T-helper 2 cell treated with Interferon-gamma antibody and Interleukin-4, amounts not matched to agents 5 μg/mL and 100 μg/mL, for 36 hours (primary cell): ENCODE data around the gene COL5A1.

Source experiments
- DNase-seq: peaks from one replicate; pipeline ENCODE4 v3.0.0; 2021; ENCODE audit warnings: low spot score
- H3K27ac Mint-ChIP-seq: one replicate; pipeline ENCODE4 v1.8.0; 2021; ENCODE audit warnings: mild to moderate bottlenecking, mixed read lengths
- H3K27me3 Mint-ChIP-seq: one replicate; pipeline ENCODE4 v1.8.0; 2021; ENCODE audit warnings: low read depth, mixed read lengths
- H3K36me3 Mint-ChIP-seq: one replicate; pipeline ENCODE4 v1.8.0; 2021; ENCODE audit warnings: low read depth, mixed read lengths
- H3K4me1 Mint-ChIP-seq: one replicate; pipeline ENCODE4 v1.8.0; 2021; ENCODE audit warnings: low read depth, mixed read lengths
- H3K4me3 Mint-ChIP-seq: one replicate; pipeline ENCODE4 v1.8.0; 2022; ENCODE audit warnings: mild to moderate bottlenecking, moderate library complexity, mixed read lengths
- H3K9me3 Mint-ChIP-seq: one replicate; pipeline ENCODE4 v1.8.0; 2021; ENCODE audit warnings: mixed read lengths

The COL5A1 gene

GRCh38 chr9:134773842-134774241 lies 132.2 kb downstream of the COL5A1 start:
- Mint-ChIP-seq H3K4me3 (no peak overlapping the region), H3K27me3 (peaks cover 2% of the 10 kb centered on the region), H3K36me3 (no peaks in the 10 kb centered on the region), H3K4me1 (peaks cover 6% of the 10 kb centered on the region), H3K27ac (no peak overlapping the region), H3K9me3 (no peaks in the 10 kb centered on the region)
- no peak for DNase-seq

GRCh38 chr9:134774410-134774809 lies 132.8 kb downstream of the COL5A1 start:
- H3K36me3 Mint-ChIP-seq, result no peaks in the 10 kb centered on the region
- H3K4me3 Mint-ChIP-seq, result no peak overlapping the region

DNA sequence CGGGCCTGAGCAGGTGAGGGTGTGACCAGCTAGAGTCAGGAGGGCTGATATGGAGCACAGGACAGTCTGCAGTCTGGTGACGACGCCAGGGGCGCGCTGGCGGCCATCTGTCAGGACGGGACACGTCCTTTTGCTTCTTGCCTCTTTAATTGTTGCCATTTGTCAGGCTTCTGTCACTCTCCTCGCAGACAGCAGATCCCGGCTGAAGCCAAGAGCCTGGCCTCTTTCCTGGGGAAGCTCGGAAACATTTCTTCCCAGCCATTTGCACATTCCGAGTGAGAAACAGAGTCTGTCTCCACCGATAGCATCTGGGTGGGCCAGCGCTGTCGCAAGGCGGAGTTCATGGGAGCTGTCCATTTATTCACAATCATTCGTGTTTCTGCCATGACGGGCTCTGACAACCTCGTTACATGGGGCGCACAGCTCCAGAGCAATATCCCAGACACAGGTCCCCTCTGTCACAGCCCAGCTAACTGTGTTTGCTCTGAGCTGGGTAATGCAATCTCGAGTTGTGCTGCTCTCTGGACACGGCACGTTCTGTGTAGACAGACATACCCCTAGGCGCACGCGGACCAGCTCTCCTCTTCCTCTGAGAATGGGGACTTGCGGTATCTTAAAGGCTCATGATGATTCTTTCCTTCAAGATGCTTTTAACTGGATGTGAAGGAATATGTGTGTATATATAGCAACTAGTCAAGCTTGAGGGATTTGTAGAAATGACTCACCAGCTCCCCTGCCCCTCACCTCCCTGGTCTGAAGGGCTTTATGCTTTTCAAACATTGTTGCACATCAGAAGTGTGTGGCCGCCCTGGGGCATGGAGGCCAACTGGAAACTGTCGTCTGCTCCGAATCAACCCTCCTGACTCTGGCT lies 133.7 kb downstream of the COL5A1 start:
- peaks cover 1% of the 10 kb centered on the region for H3K4me1 Mint-ChIP-seq
- no peak overlapping the region for H3K4me3 Mint-ChIP-seq
- peaks cover 2% of the 10 kb centered on the region for H3K27me3 Mint-ChIP-seq
- H3K9me3 Mint-ChIP-seq, result no peaks in the 10 kb centered on the region
- H3K36me3 Mint-ChIP-seq, result no peaks in the 10 kb centered on the region
- DNase-seq, result no peak
- H3K27ac Mint-ChIP-seq, result no peak overlapping the region

More at GRCh38 chr9:134774410-134774809, 132.8 kb downstream of the COL5A1 start:
- no peaks in the 10 kb centered on the region for H3K9me3 Mint-ChIP-seq
- H3K4me1 Mint-ChIP-seq, result peaks cover 4% of the 10 kb centered on the region
- H3K27me3 Mint-ChIP-seq, result peaks cover 2% of the 10 kb centered on the region
- H3K27ac Mint-ChIP-seq, result no peak overlapping the region
- DNase-seq, result no peak

DNA sequence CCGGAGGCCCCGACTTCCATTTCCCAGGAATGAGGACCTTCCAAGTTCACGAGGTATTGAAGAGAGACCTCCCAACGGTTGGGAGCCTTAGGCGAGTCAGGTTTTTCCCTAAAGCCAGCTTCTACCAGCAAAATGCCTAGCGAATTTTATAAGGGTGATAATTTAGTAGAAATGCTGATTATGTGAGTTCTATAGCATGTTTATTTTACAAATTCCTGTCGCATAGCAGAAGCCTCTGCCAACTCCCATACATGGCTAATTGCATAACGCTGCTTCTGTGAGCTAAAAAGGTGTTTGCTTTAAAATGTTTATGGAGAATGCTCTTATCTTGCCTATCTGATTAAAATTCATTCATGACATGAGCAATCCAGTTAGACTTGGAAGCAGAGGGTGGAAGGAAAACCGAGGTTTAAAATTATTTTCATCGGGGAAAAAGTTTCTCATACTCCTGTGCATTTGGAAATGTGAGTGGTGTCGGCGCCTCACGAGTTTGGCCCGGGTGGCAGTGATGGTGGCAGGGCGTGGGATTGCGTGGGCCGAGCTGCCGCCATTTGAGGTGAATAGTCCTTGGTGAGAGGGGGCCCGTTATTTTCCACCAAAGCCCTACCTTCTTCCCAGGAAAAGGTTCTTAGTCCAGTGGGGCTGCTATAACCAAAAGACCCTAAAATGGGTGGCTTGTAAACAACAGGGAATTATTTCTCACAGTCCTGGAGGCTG lies 134.6 kb downstream of the COL5A1 start:
- H3K27ac Mint-ChIP-seq, result no peak overlapping the region
- H3K4me3 Mint-ChIP-seq, result no peak overlapping the region
- peaks cover 1% of the 10 kb centered on the region for H3K4me1 Mint-ChIP-seq
- H3K36me3 Mint-ChIP-seq, result no peaks in the 10 kb centered on the region
- no peak for DNase-seq
- no peaks in the 10 kb centered on the region for H3K9me3 Mint-ChIP-seq
- H3K27me3 Mint-ChIP-seq, result peaks cover 2% of the 10 kb centered on the region

DNA sequence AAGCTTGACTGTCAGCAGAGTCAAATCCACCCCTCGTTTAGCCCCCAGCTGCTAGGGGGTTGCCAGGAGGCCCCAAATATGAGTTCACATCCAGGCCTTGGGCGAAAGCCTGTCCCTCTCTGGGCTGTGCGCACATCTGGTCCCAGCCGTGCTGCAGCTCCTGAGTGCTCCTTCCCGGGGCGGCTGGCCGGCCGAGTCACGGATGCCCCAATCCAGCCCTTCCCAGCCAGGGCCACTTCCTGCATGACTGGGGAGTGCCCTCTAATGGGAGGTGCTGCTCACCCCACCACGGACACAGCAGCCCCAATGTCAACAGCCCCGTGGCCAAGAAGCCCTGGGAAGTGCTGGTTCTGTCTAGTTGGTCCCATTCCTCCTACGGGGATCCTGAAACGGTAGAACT lies 135.6 kb downstream of the COL5A1 start:
- Mint-ChIP-seq H3K4me3 (no peak overlapping the region), H3K9me3 (no peaks in the 10 kb centered on the region), H3K4me1 (no peaks in the 10 kb centered on the region), H3K27ac (no peak overlapping the region), H3K36me3 (no peaks in the 10 kb centered on the region), H3K27me3 (no peaks in the 10 kb centered on the region)
- no peak for DNase-seq

- DNase-seq, result no peak
- no peaks in the 10 kb centered on the region for H3K36me3 Mint-ChIP-seq
- H3K9me3 Mint-ChIP-seq, result no peaks in the 10 kb centered on the region
- H3K27me3 Mint-ChIP-seq, result no peaks in the 10 kb centered on the region
- H3K4me3 Mint-ChIP-seq, result no peak overlapping the region
- no peak overlapping the region for H3K27ac Mint-ChIP-seq
- no peaks in the 10 kb centered on the region for H3K4me1 Mint-ChIP-seq
Observed at GRCh38 chr9:134778156-134778555, 136.6 kb downstream of the COL5A1 start.

DNA sequence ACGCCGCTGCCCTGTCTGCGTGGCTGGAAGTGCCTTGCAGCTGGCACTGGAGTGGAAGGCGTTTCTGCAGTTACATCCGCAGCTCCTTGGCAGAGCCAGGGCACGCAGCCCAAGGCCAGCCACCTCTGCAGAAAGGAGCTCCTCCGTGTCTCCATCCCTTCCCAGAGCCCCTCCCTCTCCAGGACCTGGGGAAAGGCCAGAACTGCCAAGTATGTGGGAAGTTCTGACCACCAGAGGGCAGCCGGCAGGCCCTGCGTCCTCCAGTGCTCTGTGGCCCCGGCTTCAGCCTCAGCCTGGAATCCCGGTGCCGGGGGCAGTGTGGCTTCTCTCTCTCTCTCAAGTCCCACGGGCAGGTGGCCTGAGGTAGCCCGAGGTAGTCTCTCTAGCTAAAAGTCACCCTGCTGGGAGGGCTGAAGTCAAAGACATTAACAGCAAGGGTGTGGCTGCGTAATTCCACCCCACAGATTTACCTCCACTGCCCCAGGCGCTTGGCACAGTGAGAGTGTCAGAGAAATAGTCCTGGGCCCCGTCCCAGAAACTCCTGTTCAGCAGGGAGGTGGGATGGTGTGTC lies 137.3 kb downstream of the COL5A1 start:
- Mint-ChIP-seq H3K27ac (no peak overlapping the region), H3K4me3 (no peak overlapping the region), H3K9me3 (no peaks in the 10 kb centered on the region), H3K4me1 (no peaks in the 10 kb centered on the region), H3K27me3 (no peaks in the 10 kb centered on the region), H3K36me3 (no peaks in the 10 kb centered on the region)
- no peak for DNase-seq

DNA sequence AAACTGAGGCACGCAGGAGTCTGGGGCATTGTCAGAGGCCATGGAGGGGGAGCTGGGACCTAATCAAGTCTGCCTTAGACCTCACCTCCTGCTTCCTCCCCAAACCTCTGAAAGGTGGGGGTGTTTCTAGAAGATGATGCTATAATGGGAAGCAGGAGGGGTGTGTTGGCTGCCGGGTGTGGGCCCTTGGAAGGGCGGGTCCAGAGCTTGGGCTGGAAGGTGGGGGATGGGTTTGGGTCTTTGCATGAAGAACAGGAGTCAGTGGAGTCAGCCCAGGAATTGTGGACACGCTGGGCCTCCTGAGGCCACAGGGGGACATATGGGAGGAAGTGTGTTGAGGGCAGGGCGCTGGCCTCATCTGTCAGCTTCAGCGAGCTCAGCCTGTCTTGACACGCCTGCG lies 138.0 kb downstream of the COL5A1 start:
- Mint-ChIP-seq H3K4me1 (no peaks in the 10 kb centered on the region), H3K27me3 (no peaks in the 10 kb centered on the region), H3K36me3 (no peaks in the 10 kb centered on the region), H3K4me3 (no peak overlapping the region), H3K27ac (no peak overlapping the region), H3K9me3 (no peaks in the 10 kb centered on the region)
- DNase-seq, result no peak

- Mint-ChIP-seq H3K27me3 (no peaks in the 10 kb centered on the region), H3K9me3 (no peaks in the 10 kb centered on the region), H3K4me1 (no peaks in the 10 kb centered on the region), H3K27ac (no peak overlapping the region), H3K4me3 (no peak overlapping the region), H3K36me3 (no peaks in the 10 kb centered on the region)
- DNase-seq, result no peak
Observed at GRCh38 chr9:134781591-134782302, 140.1 kb downstream of the COL5A1 start.

DNA sequence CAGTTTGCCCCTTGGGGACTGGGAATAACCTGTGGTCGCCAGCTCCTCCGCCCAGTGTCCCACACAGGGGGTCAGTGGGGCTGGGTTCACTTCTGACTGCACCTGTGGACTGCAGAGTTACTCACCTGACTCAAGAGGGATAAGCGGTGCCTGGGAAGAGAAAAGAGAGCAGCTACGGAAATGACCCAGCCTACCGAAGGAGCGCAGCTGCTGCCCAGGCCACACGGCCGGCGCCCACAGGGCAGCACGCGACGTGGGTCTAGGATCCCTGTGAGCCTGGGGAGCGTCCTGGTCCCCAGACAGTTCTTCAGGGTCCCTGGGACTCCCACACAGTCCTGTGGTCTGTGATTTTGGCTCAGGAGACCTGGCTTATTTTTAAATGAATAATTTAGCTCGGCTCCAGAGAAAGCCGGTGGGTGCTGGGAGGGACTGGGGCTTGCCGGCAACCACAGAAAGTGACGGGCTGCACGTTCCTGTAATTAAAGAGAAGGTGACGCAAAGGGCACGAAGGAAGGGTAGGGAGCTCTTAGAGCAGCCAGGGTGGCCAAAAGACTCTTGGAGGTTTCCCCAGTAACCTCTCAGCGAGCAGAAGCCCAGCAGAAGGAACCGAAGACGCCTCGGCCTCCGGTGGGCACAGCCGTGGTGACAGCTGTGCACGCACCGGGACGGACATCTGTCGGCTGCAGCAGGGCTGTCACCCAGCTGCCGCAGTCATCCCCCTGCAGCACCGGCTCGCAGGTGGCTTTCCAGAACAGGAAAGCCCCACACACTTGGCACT lies 141.5 kb downstream of the COL5A1 start:
- DNase-seq, result no peak
- no peaks in the 10 kb centered on the region for H3K36me3 Mint-ChIP-seq
- H3K9me3 Mint-ChIP-seq, result no peaks in the 10 kb centered on the region
- H3K4me3 Mint-ChIP-seq, result no peak overlapping the region
- H3K4me1 Mint-ChIP-seq, result no peaks in the 10 kb centered on the region
- H3K27ac Mint-ChIP-seq, result no peak overlapping the region
- no peaks in the 10 kb centered on the region for H3K27me3 Mint-ChIP-seq

GRCh38 chr9:134783699-134784039 lies 142.1 kb downstream of the COL5A1 start:
- Mint-ChIP-seq H3K27me3 (no peaks in the 10 kb centered on the region), H3K36me3 (no peaks in the 10 kb centered on the region), H3K4me3 (no peak overlapping the region), H3K9me3 (no peaks in the 10 kb centered on the region), H3K4me1 (no peaks in the 10 kb centered on the region), H3K27ac (no peak overlapping the region)
- no peak for DNase-seq

- no peak for DNase-seq
- no peaks in the 10 kb centered on the region for H3K36me3 Mint-ChIP-seq
- H3K4me1 Mint-ChIP-seq, result no peaks in the 10 kb centered on the region
- no peak overlapping the region for H3K4me3 Mint-ChIP-seq
- H3K9me3 Mint-ChIP-seq, result no peaks in the 10 kb centered on the region
- H3K27ac Mint-ChIP-seq, result no peak overlapping the region
- no peaks in the 10 kb centered on the region for H3K27me3 Mint-ChIP-seq
Observed at GRCh38 chr9:134784577-134785305, 143.1 kb downstream of the COL5A1 start.
